Measurements from ENCODE around the gene ARHGAP26.

ARHGAP26 gene

GRCh38 chr5:142883438-142883837 lies 113.3 kb downstream of the ARHGAP26 start:
- Histone ChIP-seq H3K27me3 (ENCODE audit: control insufficient read depth, low read length) (no peaks in the 10 kb centered on the region; the same call in 1 of the 2 replicates), H3K4me2 (ENCODE audit: low read length) (no peak overlapping the region), H3F3A (ENCODE audit: control insufficient read depth, insufficient read depth) (no peaks in the 10 kb centered on the region), H3K36me3 (ENCODE audit: control insufficient read depth, low read length) (no peaks in the 10 kb centered on the region), H3K9me2 (replicated peaks; ENCODE audit: control insufficient read depth, low read length) (no peaks in the 10 kb centered on the region), H3K27ac (ENCODE audit: low read depth, low read length) (no peak overlapping the region), H4K20me1 (ENCODE audit: control insufficient read depth, insufficient read depth, low read depth, low read length) (no peaks in the 10 kb centered on the region), H3K9me3 (ENCODE audit: control insufficient read depth, insufficient read depth, low read length) (no peaks in the 10 kb centered on the region), H3K4me1 (ENCODE audit: control insufficient read depth, low read length) (peaks cover 12% of the 10 kb centered on the region), H3K79me2 (ENCODE audit: control insufficient read depth, low read length) (no peaks in the 10 kb centered on the region), H3K4me3 (ENCODE audit: low read length) (no peak overlapping the region)
- no peak for TF ChIP-seq EZH2phosphoT487 (IDR thresholded peaks at IDR 0.05; ENCODE audit: borderline replicate concordance, low read length)
- TF ChIP-seq, protein P1, sequence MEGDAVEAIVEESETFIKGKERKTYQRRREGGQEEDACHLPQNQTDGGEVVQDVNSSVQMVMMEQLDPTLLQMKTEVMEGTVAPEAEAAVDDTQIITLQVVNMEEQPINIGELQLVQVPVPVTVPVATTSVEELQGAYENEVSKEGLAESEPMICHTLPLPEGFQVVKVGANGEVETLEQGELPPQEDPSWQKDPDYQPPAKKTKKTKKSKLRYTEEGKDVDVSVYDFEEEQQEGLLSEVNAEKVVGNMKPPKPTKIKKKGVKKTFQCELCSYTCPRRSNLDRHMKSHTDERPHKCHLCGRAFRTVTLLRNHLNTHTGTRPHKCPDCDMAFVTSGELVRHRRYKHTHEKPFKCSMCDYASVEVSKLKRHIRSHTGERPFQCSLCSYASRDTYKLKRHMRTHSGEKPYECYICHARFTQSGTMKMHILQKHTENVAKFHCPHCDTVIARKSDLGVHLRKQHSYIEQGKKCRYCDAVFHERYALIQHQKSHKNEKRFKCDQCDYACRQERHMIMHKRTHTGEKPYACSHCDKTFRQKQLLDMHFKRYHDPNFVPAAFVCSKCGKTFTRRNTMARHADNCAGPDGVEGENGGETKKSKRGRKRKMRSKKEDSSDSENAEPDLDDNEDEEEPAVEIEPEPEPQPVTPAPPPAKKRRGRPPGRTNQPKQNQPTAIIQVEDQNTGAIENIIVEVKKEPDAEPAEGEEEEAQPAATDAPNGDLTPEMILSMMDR (IDR thresholded peaks at IDR 0.05; ENCODE audit: low read depth, low read length, poor library complexity, severe bottlenecking) = no peak

- Histone ChIP-seq H3K4me1 (ENCODE audit: control insufficient read depth, low read length) (peaks cover 12% of the 10 kb centered on the region), H3K27ac (ENCODE audit: low read depth, low read length) (no peak overlapping the region), H3K4me2 (ENCODE audit: low read length) (no peak overlapping the region), H4K20me1 (ENCODE audit: control insufficient read depth, insufficient read depth, low read depth, low read length) (no peaks in the 10 kb centered on the region), H3K4me3 (ENCODE audit: low read length) (no peak overlapping the region), H3K9me3 (ENCODE audit: control insufficient read depth, insufficient read depth, low read length) (no peaks in the 10 kb centered on the region), H3F3A (ENCODE audit: control insufficient read depth, insufficient read depth) (no peaks in the 10 kb centered on the region), H3K79me2 (ENCODE audit: control insufficient read depth, low read length) (no peaks in the 10 kb centered on the region), H3K27me3 (ENCODE audit: control insufficient read depth, low read length) (no peaks in the 10 kb centered on the region; the same call in 1 of the 2 replicates), H3K9me2 (replicated peaks; ENCODE audit: control insufficient read depth, low read length) (no peaks in the 10 kb centered on the region), H3K36me3 (ENCODE audit: control insufficient read depth, low read length) (no peaks in the 10 kb centered on the region)
- no peak for TF ChIP-seq EZH2phosphoT487 (IDR thresholded peaks at IDR 0.05; ENCODE audit: borderline replicate concordance, low read length)
- TF ChIP-seq, protein P1 (IDR thresholded peaks at IDR 0.05; ENCODE audit: low read depth, low read length, poor library complexity, severe bottlenecking) = no peak
These were observed 113.9 kb downstream of the ARHGAP26 start for GRCh38 chr5:142884029-142884428.

- no peaks in the 10 kb centered on the region for H3K79me2 ChIP-seq (ENCODE audit: control insufficient read depth, low read length)
- peaks cover 5% of the 10 kb centered on the region for H3K4me1 ChIP-seq (ENCODE audit: control insufficient read depth, low read length)
- H3K36me3 ChIP-seq (ENCODE audit: control insufficient read depth, low read length) = no peaks in the 10 kb centered on the region
- TF ChIP-seq, protein P1 (IDR thresholded peaks at IDR 0.05; ENCODE audit: low read depth, low read length, poor library complexity, severe bottlenecking) = no peak
- TF ChIP-seq EZH2phosphoT487 (IDR thresholded peaks at IDR 0.05; ENCODE audit: borderline replicate concordance, low read length) = no peak
- no peak overlapping the region for H3K4me2 ChIP-seq (ENCODE audit: low read length)
- no peak overlapping the region for H3K4me3 ChIP-seq (ENCODE audit: low read length)
- no peaks in the 10 kb centered on the region for H3F3A ChIP-seq (ENCODE audit: control insufficient read depth, insufficient read depth)
- no peak overlapping the region for H3K27ac ChIP-seq (ENCODE audit: low read depth, low read length)
- no peaks in the 10 kb centered on the region for H3K9me3 ChIP-seq (ENCODE audit: control insufficient read depth, insufficient read depth, low read length)
- no peaks in the 10 kb centered on the region; the same call in 1 of the 2 replicates for H3K27me3 ChIP-seq (ENCODE audit: control insufficient read depth, low read length)
- no peaks in the 10 kb centered on the region for H3K9me2 ChIP-seq (replicated peaks; ENCODE audit: control insufficient read depth, low read length)
- H4K20me1 ChIP-seq (ENCODE audit: control insufficient read depth, insufficient read depth, low read depth, low read length) = no peaks in the 10 kb centered on the region
These were observed 116.0 kb downstream of the ARHGAP26 start for GRCh38 chr5:142886211-142886610.

Measured in DOHH2 (cell line).